GM19023 (cell line): ENCODE data around the gene GPR50.

Experiments
- ATAC-seq: cut with Tn5 transposase; IDR thresholded peaks from one replicate; pipeline ENCODE4 v1.9.1; 2021; ENCODE audit warnings: mild to moderate bottlenecking, moderate library complexity; ENCODE audit not compliant: unreplicated experiment

The GPR50 gene

GRCh38 chrX:151176231-151176750 lies at the start of gene GPR50:
TSS of gene GPR50 (plus strand) at chrX:151176584. CDS start at chrX:151176722, 138 bp downstream.
- ATAC-seq = no peak

- no peak for ATAC-seq
These were observed 43.9 kb upstream of the GPR50 start for GRCh38 chrX:151132531-151132930.

GRCh38 chrX:151151665-151152267 lies 24.6 kb upstream of the GPR50 start:
- ATAC-seq = peak; percentile 85

GRCh38 chrX:151153086-151153485 lies 23.3 kb upstream of the GPR50 start:
- ATAC-seq = no peak

- ATAC-seq = no peak
These were observed 22.7 kb upstream of the GPR50 start for GRCh38 chrX:151153667-151154066.

- ATAC-seq = no peak
These were observed 21.1 kb upstream of the GPR50 start for GRCh38 chrX:151155234-151155633.

GRCh38 chrX:151161690-151162089 lies 14.7 kb upstream of the GPR50 start:
- ATAC-seq = no peak

- no peak for ATAC-seq
These were observed 8.5 kb upstream of the GPR50 start for GRCh38 chrX:151167791-151168345.

GRCh38 chrX:151169783-151170182 lies 6.6 kb upstream of the GPR50 start:
- no peak for ATAC-seq

GRCh38 chrX:151174581-151175282 lies 1.7 kb upstream of the GPR50 start:
- no peak for ATAC-seq

- no peak for ATAC-seq
These were observed 911 bp upstream of the GPR50 start for GRCh38 chrX:151175283-151176062.

GRCh38 chrX:151177141-151178027 lies 1.0 kb downstream of the GPR50 start:
- ATAC-seq = no peak

- no peak for ATAC-seq
These were observed 2.4 kb downstream of the GPR50 start for GRCh38 chrX:151178746-151179145.

- ATAC-seq = no peak
These were observed 4.0 kb downstream of the GPR50 start for GRCh38 chrX:151180400-151180799.

- ATAC-seq = no peak
These were observed 4.7 kb downstream of the GPR50 start for GRCh38 chrX:151181088-151181487.

- ATAC-seq = no peak
These were observed 6.9 kb downstream of the GPR50 start for GRCh38 chrX:151183233-151183753.

- no peak for ATAC-seq
These were observed 7.7 kb downstream of the GPR50 start for GRCh38 chrX:151183912-151184565.

- no peak for ATAC-seq
These were observed 8.3 kb downstream of the GPR50 start for GRCh38 chrX:151184705-151185104.

- ATAC-seq = no peak
These were observed 30.5 kb downstream of the GPR50 start for GRCh38 chrX:151206871-151207270.

GRCh38 chrX:151225843-151226242 lies 49.5 kb downstream of the GPR50 start:
- ATAC-seq = no peak
